ENCODE results near the gene SERP2. TPM values are rescaled to one million over a fixed set of nuclear protein-coding genes. Genes with fewer than 3 reads are reported as not detected.
A peak's percentile ranks its signal among the peaks of the same experiment; 100 is the strongest.

The SERP2 gene
- total RNA-seq, 1 donor from 2014 or later, result 2.4 TPM

GRCh38 chr13:44373247-44373600 lies 400 bp upstream of the SERP2 start:
- peak overlapping the region; percentile 89 for H3K4me2 ChIP-seq (ENCODE audit: low read length)
- peak overlapping the region; percentile 79 for H3K4me3 Mint-ChIP-seq (ENCODE audit: unreplicated experiment)

GRCh38 chr13:44374348-44374712 lies 706 bp downstream of the SERP2 start:
- Histone ChIP-seq H3K4me1 (ENCODE audit: insufficient read depth, low read length) (peaks cover 8% of the 10 kb centered on the region), H4K20me1 (ENCODE audit: insufficient read depth, low read length) (no peaks in the 10 kb centered on the region), H3K4me2 (ENCODE audit: low read length) (peak overlapping the region; percentile 89), H3K9me3 (ENCODE audit: insufficient read depth, low read depth, low read length) (no peaks in the 10 kb centered on the region), H3K36me3 (ENCODE audit: insufficient read depth, low read length) (no peaks in the 10 kb centered on the region), H3K4me3 (ENCODE audit: insufficient read depth, low read depth, low read length) (peak overlapping the region; percentile 12), H3K9ac (ENCODE audit: low read length) (no peak overlapping the region), H2AFZ (ENCODE audit: low read depth, low read length) (peak overlapping the region; percentile 84), H3K27ac (ENCODE audit: low read depth, low read length) (no peak overlapping the region), H3K27me3 (ENCODE audit: insufficient read depth, low read length) (no peaks in the 10 kb centered on the region), H3K79me2 (ENCODE audit: insufficient read depth, low read length) (no peaks in the 10 kb centered on the region)
- no peaks in the 10 kb centered on the region for H3K36me3 Mint-ChIP-seq (ENCODE audit: low read depth, unreplicated experiment)
- FAIRE-seq (no peak), DNase-seq (ENCODE audit: low read depth) (no peak)
- no peak overlapping the region for H3K27ac Mint-ChIP-seq (ENCODE audit: unreplicated experiment)
- peak overlapping the region; percentile 72 for H3K4me3 Mint-ChIP-seq (ENCODE audit: unreplicated experiment)
- TF ChIP-seq, protein P1, sequence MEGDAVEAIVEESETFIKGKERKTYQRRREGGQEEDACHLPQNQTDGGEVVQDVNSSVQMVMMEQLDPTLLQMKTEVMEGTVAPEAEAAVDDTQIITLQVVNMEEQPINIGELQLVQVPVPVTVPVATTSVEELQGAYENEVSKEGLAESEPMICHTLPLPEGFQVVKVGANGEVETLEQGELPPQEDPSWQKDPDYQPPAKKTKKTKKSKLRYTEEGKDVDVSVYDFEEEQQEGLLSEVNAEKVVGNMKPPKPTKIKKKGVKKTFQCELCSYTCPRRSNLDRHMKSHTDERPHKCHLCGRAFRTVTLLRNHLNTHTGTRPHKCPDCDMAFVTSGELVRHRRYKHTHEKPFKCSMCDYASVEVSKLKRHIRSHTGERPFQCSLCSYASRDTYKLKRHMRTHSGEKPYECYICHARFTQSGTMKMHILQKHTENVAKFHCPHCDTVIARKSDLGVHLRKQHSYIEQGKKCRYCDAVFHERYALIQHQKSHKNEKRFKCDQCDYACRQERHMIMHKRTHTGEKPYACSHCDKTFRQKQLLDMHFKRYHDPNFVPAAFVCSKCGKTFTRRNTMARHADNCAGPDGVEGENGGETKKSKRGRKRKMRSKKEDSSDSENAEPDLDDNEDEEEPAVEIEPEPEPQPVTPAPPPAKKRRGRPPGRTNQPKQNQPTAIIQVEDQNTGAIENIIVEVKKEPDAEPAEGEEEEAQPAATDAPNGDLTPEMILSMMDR (IDR thresholded peaks at IDR 0.05; ENCODE audit: insufficient read depth, low read depth, low read length), result no peak
- no peak for TF ChIP-seq EZH2 (IDR thresholded peaks at IDR 0.05; ENCODE audit: insufficient read depth, low read length)
- no peaks in the 10 kb centered on the region for H3K9me3 Mint-ChIP-seq (ENCODE audit: unreplicated experiment)
- peaks cover 19% of the 10 kb centered on the region for H3K27me3 Mint-ChIP-seq (ENCODE audit: low read depth, unreplicated experiment)
- H3K4me1 Mint-ChIP-seq (ENCODE audit: low read depth, unreplicated experiment), result peaks cover 2% of the 10 kb centered on the region

More at GRCh38 chr13:44373247-44373600, 400 bp upstream of the SERP2 start:
- H3K36me3 Mint-ChIP-seq (ENCODE audit: low read depth, unreplicated experiment), result no peaks in the 10 kb centered on the region
- TF ChIP-seq, protein P1 (IDR thresholded peaks at IDR 0.05; ENCODE audit: insufficient read depth, low read depth, low read length), result no peak
- no peak for TF ChIP-seq EZH2 (IDR thresholded peaks at IDR 0.05; ENCODE audit: insufficient read depth, low read length)
- Histone ChIP-seq H2AFZ (ENCODE audit: low read depth, low read length) (peak overlapping the region; percentile 84), H3K79me2 (ENCODE audit: insufficient read depth, low read length) (no peaks in the 10 kb centered on the region), H3K27me3 (ENCODE audit: insufficient read depth, low read length) (no peaks in the 10 kb centered on the region), H3K27ac (ENCODE audit: low read depth, low read length) (no peak overlapping the region), H4K20me1 (ENCODE audit: insufficient read depth, low read length) (no peaks in the 10 kb centered on the region), H3K9me3 (ENCODE audit: insufficient read depth, low read depth, low read length) (no peaks in the 10 kb centered on the region), H3K36me3 (ENCODE audit: insufficient read depth, low read length) (no peaks in the 10 kb centered on the region), H3K4me3 (ENCODE audit: insufficient read depth, low read depth, low read length) (peak overlapping the region; percentile 69), H3K9ac (ENCODE audit: low read length) (peak overlapping the region; percentile 73), H3K4me1 (ENCODE audit: insufficient read depth, low read length) (peaks cover 8% of the 10 kb centered on the region)
- DNase-seq (ENCODE audit: low read depth) (no peak), FAIRE-seq (no peak)
- H3K27me3 Mint-ChIP-seq (ENCODE audit: low read depth, unreplicated experiment), result peaks cover 19% of the 10 kb centered on the region
- H3K9me3 Mint-ChIP-seq (ENCODE audit: unreplicated experiment), result no peaks in the 10 kb centered on the region
- H3K27ac Mint-ChIP-seq (ENCODE audit: unreplicated experiment), result no peak overlapping the region
- peaks cover 2% of the 10 kb centered on the region for H3K4me1 Mint-ChIP-seq (ENCODE audit: low read depth, unreplicated experiment)

- Histone ChIP-seq H3K36me3 (ENCODE audit: insufficient read depth, low read length) (no peaks in the 10 kb centered on the region), H3K27me3 (ENCODE audit: insufficient read depth, low read length) (no peaks in the 10 kb centered on the region), H3K4me3 (ENCODE audit: insufficient read depth, low read depth, low read length) (no peak overlapping the region), H3K4me2 (ENCODE audit: low read length) (no peak overlapping the region), H3K4me1 (ENCODE audit: insufficient read depth, low read length) (peaks cover 15% of the 10 kb centered on the region), H3K79me2 (ENCODE audit: insufficient read depth, low read length) (no peaks in the 10 kb centered on the region), H2AFZ (ENCODE audit: low read depth, low read length) (no peak overlapping the region), H4K20me1 (ENCODE audit: insufficient read depth, low read length) (no peaks in the 10 kb centered on the region), H3K27ac (ENCODE audit: low read depth, low read length) (no peak overlapping the region), H3K9ac (ENCODE audit: low read length) (no peak overlapping the region), H3K9me3 (ENCODE audit: insufficient read depth, low read depth, low read length) (no peaks in the 10 kb centered on the region)
- Mint-ChIP-seq H3K27me3 (ENCODE audit: low read depth, unreplicated experiment) (no peaks in the 10 kb centered on the region), H3K27ac (ENCODE audit: unreplicated experiment) (no peak overlapping the region), H3K9me3 (ENCODE audit: unreplicated experiment) (no peaks in the 10 kb centered on the region), H3K4me1 (ENCODE audit: low read depth, unreplicated experiment) (peaks cover 9% of the 10 kb centered on the region), H3K36me3 (ENCODE audit: low read depth, unreplicated experiment) (no peaks in the 10 kb centered on the region), H3K4me3 (ENCODE audit: unreplicated experiment) (no peak overlapping the region)
- TF ChIP-seq EZH2 (IDR thresholded peaks at IDR 0.05; ENCODE audit: insufficient read depth, low read length), result no peak
- TF ChIP-seq, protein P1 (IDR thresholded peaks at IDR 0.05; ENCODE audit: insufficient read depth, low read depth, low read length), result no peak
- DNase-seq (ENCODE audit: low read depth), result no peak
- no peak for FAIRE-seq
Observed at GRCh38 chr13:44378277-44378676, 4.7 kb downstream of the SERP2 start.
